GM13976 (cell line): ENCODE measurements around the gene IFITM10.

ENCODE experiments used
- DNase-seq: peaks from one replicate; pipeline ENCODE4 v3.0.0; 2012; ENCODE audit warnings: low spot score
- CTCF ChIP-seq: IDR thresholded peaks from 2 replicates; pipeline ENCODE4 v1.5.1; 2012; ENCODE audit warnings: borderline replicate concordance, mild to moderate bottlenecking; ENCODE audit not compliant: insufficient read depth; ENCODE audit errors: extremely low read depth, missing control alignments, control extremely low read depth
- in situ Hi-C: fragments of 300-500 bp; cut with MboI; formaldehyde crosslinking; loops from one replicate; pipeline ENCODE4 v1.12.0; 2022; ENCODE audit warnings: low sequenced_read_pairs, mixed read lengths, inconsistent platforms; ENCODE audit not compliant: unreplicated experiment

The IFITM10 gene

GRCh38 chr11:1759151-1759850 is 8.9 kb upstream of the IFITM10 start:
- in situ Hi-C loops: no loop called here
- TF ChIP-seq CTCF: no peak
- no peak for DNase-seq

- in situ Hi-C loops: no loop called here
- TF ChIP-seq CTCF: no peak
- DNase-seq: no peak
These were observed 8.3 kb upstream of the IFITM10 start for GRCh38 chr11:1758611-1759150.

GRCh38 chr11:1757861-1758610 is 7.6 kb upstream of the IFITM10 start:
- DNase-seq: no peak

GRCh38 chr11:1756791-1757771 is 6.7 kb upstream of the IFITM10 start:
- no peak for DNase-seq
- no peak for TF ChIP-seq CTCF
- in situ Hi-C loops: no loop called here

More at GRCh38 chr11:1757861-1758610, 7.6 kb upstream of the IFITM10 start:
- in situ Hi-C loops: no loop called here
- no peak for TF ChIP-seq CTCF

- no peak for DNase-seq
- in situ Hi-C loops: no loop called here
- no peak for TF ChIP-seq CTCF
These were observed 5.5 kb upstream of the IFITM10 start for GRCh38 chr11:1755692-1756561.

GRCh38 chr11:1755344-1755691 is 4.9 kb upstream of the IFITM10 start:
- DNase-seq: no peak
- in situ Hi-C loops: no loop called here
- no peak for TF ChIP-seq CTCF
